ENCODE measurements around the gene S100A1.
A peak's percentile ranks its signal among the peaks of the same experiment; 100 is the strongest.
"Not testable (repeated sequence)": the region's sequence is repeated elsewhere in the genome, so short reads cannot be mapped to it uniquely, and the experiment has no call there.

S100A1 gene

DNA sequence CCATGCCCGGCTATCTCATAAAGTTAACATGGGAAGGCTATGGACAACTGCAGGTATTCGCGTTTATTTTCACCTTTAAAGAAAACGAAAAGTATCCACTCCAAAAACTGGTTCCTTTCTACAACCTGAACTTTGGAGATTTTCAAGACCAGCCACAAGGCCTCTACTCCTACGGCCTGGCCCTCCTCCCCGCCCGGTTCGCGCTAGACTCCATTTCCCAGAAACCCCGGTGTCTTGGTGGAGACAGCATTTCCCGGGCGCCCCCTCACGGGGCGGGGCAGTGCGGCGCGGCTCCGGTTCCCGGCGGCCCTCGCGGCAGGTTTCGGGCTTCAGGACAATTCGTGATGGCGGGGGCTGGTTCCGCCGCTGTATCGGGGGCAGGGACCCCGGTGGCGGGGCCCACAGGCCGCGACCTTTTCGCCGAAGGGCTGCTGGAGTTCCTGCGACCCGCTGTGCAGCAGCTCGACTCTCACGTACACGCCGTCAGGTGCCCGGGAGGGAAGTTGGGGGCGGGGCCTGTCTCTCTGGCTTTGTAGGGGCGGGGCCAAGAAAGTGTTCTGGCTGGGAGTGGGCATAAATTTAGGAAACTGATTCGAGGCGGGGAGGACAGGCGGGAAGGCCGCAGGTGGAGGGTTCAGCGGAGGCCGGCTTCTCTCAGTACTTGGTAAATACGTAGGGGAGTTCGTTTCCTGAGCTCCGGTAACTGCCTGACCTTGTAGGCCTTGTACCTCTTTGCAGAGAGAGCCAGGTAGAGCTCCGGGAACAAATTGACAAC, 30.4 kb downstream of the S100A1 start, which contains the start of gene SNAPIN:
TSS of gene SNAPIN (plus strand) at position 304 of the 775 bp plus-strand sequence. CDS start at position 345, 41 bp downstream.
- DNase-seq (ENCODE audit: low read depth in 2 of 2): peak; percentile 88 to 89

DNA sequence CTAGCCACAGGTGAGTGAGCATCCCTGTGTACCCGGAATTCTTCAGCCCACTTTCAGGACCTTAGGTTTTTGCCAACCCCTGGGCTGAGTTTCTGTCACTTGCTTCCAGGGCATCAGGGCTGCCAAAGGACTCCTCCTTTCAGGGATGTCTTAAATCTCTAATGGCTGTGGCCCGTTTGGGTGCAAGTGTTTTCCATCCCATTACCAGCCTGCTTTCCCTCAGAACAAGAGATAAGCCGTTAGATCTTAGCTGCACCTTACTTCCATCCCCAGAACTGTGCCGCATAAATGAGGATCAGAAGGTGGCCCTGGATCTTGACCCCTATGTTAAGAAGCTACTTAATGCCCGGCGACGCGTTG, 30.9 kb downstream of the S100A1 start:
- DNase-seq (ENCODE audit: low read depth in 2 of 2): no peak

GRCh38 chr1:153659656-153660055, 31.4 kb downstream of the S100A1 start:
- DNase-seq (ENCODE audit: low read depth in 2 of 2): no peak

GRCh38 chr1:153661111-153661708, 33.0 kb downstream of the S100A1 start:
- no peak for DNase-seq (ENCODE audit: low read depth in 2 of 2)

DNA sequence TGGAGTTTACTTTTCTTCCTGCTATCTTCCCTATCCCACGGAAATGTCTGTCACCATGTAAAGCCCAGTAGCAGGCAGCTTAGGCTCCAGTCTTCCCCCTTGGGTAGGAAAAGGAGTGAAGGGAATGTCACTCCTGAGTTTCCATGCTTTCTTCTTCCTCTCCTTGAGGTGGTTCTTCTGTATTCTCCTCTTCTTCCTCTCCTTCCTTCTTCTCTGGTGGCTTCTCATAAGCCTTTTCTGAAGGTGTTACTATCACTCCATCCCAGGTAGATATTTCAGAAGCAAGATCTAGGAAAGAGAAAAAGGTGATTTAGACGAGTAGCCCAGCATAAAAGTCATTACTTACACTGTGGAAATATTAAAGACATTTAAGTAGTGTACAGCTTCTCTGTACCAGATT, 34.0 kb downstream of the S100A1 start:
- no peak for DNase-seq (ENCODE audit: low read depth in 2 of 2)

- no peak for DNase-seq (ENCODE audit: low read depth in 2 of 2)
Observed at GRCh38 chr1:153663211-153663610, 35.0 kb downstream of the S100A1 start.

DNA sequence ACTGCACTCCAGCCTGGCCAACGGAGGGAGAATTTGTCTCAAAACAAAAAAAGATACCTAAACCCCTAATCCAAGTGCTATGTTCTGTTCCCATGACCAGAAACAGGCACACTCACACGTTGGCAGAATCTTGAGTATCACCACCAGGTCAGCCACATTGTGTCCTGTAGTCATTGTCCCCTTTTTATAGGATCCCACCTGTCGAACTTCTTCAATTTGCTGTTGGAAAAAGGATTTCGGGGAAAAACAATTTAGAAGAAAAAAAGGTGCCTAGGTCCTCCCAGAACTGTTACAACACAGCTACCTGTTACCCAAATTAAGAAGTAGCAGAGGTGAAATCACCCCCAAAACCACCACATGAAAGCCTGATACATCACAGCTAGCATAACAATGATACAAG, 39.2 kb downstream of the S100A1 start:
- DNase-seq (ENCODE audit: low read depth in 2 of 2): no peak

DNA sequence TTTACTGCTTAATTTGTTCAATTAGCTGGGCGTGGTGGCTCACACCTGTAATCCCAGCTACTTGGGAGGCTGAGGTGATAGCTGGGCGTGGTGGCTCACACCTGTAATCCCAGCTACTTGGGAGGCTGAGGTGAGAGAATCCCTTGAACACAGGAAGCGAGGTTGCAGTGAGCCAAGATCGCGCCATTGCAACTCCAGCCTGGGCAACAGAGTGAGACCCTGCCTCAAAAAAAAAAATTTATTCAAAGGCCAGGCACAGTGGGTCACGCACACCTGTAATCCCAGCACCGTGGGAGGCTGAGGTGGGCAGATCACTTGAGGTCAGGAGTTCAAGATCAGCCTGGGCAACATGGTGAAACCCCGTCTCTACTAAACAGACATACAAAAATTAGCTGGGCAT, 40.4 kb downstream of the S100A1 start:
- not testable (repeated sequence) for DNase-seq (ENCODE audit: low read depth in 2 of 2)

DNA sequence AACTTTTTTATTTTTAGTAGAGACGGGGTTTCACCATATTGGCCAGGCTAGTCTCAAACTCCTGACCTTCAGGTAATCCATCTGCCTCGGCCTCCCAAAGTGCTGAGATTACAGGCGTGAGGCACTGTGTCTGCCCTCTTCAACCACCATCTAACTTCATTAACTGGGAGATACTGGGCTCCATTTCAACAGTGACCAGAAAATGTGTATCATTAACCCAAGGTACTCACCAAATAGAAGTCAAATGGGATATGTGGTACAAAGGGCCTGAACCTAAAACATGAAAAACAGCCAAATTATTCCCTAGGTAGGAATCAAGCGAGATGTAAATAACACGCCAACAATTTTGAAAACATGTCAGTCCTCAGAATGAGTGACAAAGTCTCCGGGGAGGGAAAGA, 41.4 kb downstream of the S100A1 start:
- DNase-seq (ENCODE audit: low read depth in 2 of 2): no peak

- no peak for DNase-seq (ENCODE audit: low read depth in 2 of 2)
Observed at GRCh38 chr1:153670257-153670858, 42.1 kb downstream of the S100A1 start.

GRCh38 chr1:153670859-153671627, 42.8 kb downstream of the S100A1 start, which contains the start of gene ILF2:
ILF2 (minus strand) TSS chr1:153670993; CDS start chr1:153670922, 71 bp downstream.
- peak; percentile 93 to 94 for DNase-seq (ENCODE audit: low read depth in 2 of 2)

- peak; percentile 34 to 48 for DNase-seq (ENCODE audit: low read depth in 2 of 2)
Observed at GRCh38 chr1:153671628-153672353, 43.6 kb downstream of the S100A1 start.

- no peak for DNase-seq (ENCODE audit: low read depth in 2 of 2)
Observed at GRCh38 chr1:153673511-153673910, 45.3 kb downstream of the S100A1 start.

DNA sequence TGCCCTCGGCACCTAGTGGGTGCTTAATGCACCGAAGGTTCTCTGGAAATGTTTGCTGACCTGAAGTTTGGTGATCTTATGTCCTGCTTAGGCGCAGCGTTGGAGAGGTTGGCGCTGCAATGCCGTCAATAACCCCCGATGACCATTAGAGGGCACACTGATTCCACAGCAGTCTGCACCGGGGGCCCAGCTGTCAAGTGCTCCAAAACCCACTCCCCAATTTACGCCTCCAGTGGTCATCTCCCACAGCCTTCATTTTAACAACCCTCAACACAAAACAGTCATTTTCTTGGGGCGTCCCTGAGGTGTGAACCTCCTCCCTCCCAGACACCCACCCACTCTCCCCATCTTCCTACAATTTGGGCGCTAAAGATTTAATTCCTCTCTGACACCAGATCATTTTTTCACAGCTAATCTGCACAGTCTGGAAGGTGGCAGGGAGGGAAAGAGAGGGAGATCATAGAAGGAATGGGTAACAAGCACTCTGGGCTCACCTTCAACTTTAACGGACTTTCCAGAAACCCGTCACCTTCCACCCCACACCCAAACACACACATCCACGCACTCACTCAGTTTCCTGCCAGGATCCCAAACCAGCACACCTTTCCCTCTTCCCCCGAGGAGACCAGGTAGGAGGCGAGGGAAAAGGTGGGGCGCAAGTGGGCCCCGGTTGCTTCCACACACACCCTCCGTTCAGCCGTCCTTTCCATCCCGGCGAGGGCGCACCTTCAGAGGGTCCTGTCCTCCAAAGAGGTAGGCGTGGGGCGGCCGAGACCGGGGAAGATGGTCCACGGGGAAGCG, 49.7 kb downstream of the S100A1 start:
- DNase-seq (ENCODE audit: low read depth in 2 of 2): no peak

DNA sequence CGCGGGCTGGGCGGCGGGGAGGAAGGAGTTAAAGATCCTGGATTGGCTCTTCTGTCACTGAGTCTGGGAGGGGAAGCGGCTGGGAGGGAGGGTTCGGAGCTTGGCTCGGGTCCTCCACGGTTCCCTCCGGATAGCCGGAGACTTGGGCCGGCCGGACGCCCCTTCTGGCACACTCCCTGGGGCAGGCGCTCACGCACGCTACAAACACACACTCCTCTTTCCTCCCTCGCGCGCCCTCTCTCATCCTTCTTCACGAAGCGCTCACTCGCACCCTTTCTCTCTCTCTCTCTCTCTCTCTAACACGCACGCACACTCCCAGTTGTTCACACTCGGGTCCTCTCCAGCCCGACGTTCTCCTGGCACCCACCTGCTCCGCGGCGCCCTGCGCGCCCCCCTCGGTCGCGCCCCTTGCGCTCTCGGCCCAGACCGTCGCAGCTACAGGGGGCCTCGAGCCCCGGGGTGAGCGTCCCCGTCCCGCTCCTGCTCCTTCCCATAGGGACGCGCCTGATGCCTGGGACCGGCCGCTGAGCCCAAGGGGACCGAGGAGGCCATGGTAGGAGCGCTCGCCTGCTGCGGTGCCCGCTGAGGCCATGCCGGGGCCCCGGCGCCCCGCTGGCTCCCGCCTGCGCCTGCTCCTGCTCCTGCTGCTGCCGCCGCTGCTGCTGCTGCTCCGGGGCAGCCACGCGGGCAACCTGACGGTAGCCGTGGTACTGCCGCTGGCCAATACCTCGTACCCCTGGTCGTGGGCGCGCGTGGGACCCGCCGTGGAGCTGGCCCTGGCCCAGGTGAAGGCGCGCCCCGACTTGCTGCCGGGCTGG, 50.5 kb downstream of the S100A1 start, which contains the start of gene NPR1:
TSS of gene NPR1 (plus strand) at position 170 of the 818 bp plus-strand sequence. CDS start at position 591, 421 bp downstream.
- no peak for DNase-seq (ENCODE audit: low read depth in 2 of 2)

- DNase-seq (ENCODE audit: low read depth in 2 of 2): no peak
Observed at GRCh38 chr1:153679337-153680119, 51.3 kb downstream of the S100A1 start.

DNA sequence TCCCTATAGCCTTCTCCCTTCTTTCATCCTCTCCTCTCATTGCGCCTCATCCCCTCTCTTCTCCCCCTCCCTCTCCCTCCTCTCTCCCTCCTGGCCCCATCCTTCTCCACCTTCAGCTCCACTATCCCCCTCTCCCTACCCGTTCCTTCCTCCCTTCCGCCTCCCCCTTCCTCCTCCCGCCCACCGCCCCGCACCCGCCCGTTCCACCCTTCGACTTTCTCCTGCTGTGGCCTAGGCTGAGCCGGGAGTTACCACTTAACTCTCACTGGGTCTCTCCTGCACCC, 51.8 kb downstream of the S100A1 start:
- DNase-seq (ENCODE audit: low read depth in 2 of 2): no peak

Data from stimulated activated CD8-positive, alpha-beta memory T cell treated with anti-CD3 and anti-CD28 coated beads, Interleukin-15, amount 100 ng/mL, for 48 hours (primary cell).